Mesodermal cell (in vitro differentiated cells): ENCODE measurements around the gene CACNA1E.
A peak's percentile ranks its signal among the peaks of the same experiment; 100 is the strongest.

Experiments
- H3K27ac ChIP-seq: 2 replicates; pipeline ENCODE4 v1.7.0; 2013; ENCODE audit warnings: mild to moderate bottlenecking, low read depth, low read length, moderate library complexity; ENCODE audit not compliant: severe bottlenecking
- H3K36me3 ChIP-seq: 2 replicates; pipeline ENCODE4 v1.7.1; 2013; ENCODE audit warnings: mild to moderate bottlenecking, low read length, moderate library complexity; ENCODE audit not compliant: control insufficient read depth, insufficient read depth
- H3K4me1 ChIP-seq: one replicate; pipeline ENCODE4 v1.7.1; 2013; ENCODE audit warnings: mild to moderate bottlenecking, low read length; ENCODE audit not compliant: insufficient read depth, control insufficient read depth, poor library complexity, severe bottlenecking
- H3K4me3 ChIP-seq: 2 replicates; pipeline ENCODE4 v1.7.0; 2013; ENCODE audit warnings: low read length, control low read depth, mild to moderate bottlenecking; ENCODE audit not compliant: insufficient read depth, poor library complexity, severe bottlenecking; ENCODE audit errors: extremely low read depth
- H3K9me3 ChIP-seq: 2 replicates; pipeline ENCODE4 v1.7.1; 2013; ENCODE audit warnings: mild to moderate bottlenecking, low read length, moderate library complexity; ENCODE audit not compliant: control insufficient read depth
- whole genome bisulfite sequencing, 2 experiments: methylation state at CpG; one replicate each; pipeline ENCODE4 v1.1.5; 2013; ENCODE audit warnings: missing lambda C conversion rate in 2 of 2; ENCODE audit not compliant: insufficient coverage in 2 of 2; 5-methylcytosine and 5-hydroxymethylcytosine counted together

The CACNA1E gene

GRCh38 chr1:181453541-181454201 lies 29.6 kb upstream of the CACNA1E start:
- Histone ChIP-seq H3K9me3 (peaks cover 6% of the 10 kb centered on the region), H3K4me1 (no peaks in the 10 kb centered on the region), H3K27ac (no peak overlapping the region), H3K36me3 (no peaks in the 10 kb centered on the region), H3K4me3 (no peak overlapping the region)
- 94 to 100% methylated on average over 1 to 3 of the region's 3 CpGs for WGBS, 2 experiments

GRCh38 chr1:181456551-181456950 lies 26.8 kb upstream of the CACNA1E start:
- peaks cover 6% of the 10 kb centered on the region for H3K9me3 ChIP-seq
- H3K27ac ChIP-seq: no peak overlapping the region
- no peaks in the 10 kb centered on the region for H3K4me1 ChIP-seq
- WGBS, 2 experiments: 80% methylated on average over 1 of the region's 3 CpGs; no CpG with 5 or more reads in 1 of the 2 experiments
- no peaks in the 10 kb centered on the region for H3K36me3 ChIP-seq
- no peak overlapping the region for H3K4me3 ChIP-seq

- Histone ChIP-seq H3K9me3 (peaks cover 6% of the 10 kb centered on the region), H3K36me3 (no peaks in the 10 kb centered on the region), H3K4me3 (no peak overlapping the region), H3K4me1 (no peaks in the 10 kb centered on the region), H3K27ac (no peak overlapping the region)
- 81 to 83% methylated on average over 1 to 2 of the region's 2 CpGs for WGBS, 2 experiments
Measured at GRCh38 chr1:181458419-181458818, 24.9 kb upstream of the CACNA1E start.

- no peak overlapping the region for H3K4me3 ChIP-seq
- peaks cover 6% of the 10 kb centered on the region for H3K9me3 ChIP-seq
- H3K27ac ChIP-seq: no peak overlapping the region
- WGBS, 2 experiments: 78 to 100% methylated on average over 1 to 2 of the region's 2 CpGs
- no peaks in the 10 kb centered on the region for H3K36me3 ChIP-seq
- no peaks in the 10 kb centered on the region for H3K4me1 ChIP-seq
Measured at GRCh38 chr1:181459067-181459466, 24.2 kb upstream of the CACNA1E start.

GRCh38 chr1:181469829-181470228 lies 13.5 kb upstream of the CACNA1E start:
- no peak overlapping the region for H3K4me3 ChIP-seq
- H3K4me1 ChIP-seq: peaks cover 16% of the 10 kb centered on the region
- peak overlapping the region; percentile 33 for H3K27ac ChIP-seq
- H3K9me3 ChIP-seq: no peaks in the 10 kb centered on the region
- H3K36me3 ChIP-seq: no peaks in the 10 kb centered on the region
- WGBS, 2 experiments: 53 to 81% methylated on average over 4 to 5 of the region's 5 CpGs

- no peak overlapping the region for H3K27ac ChIP-seq
- no peaks in the 10 kb centered on the region for H3K4me1 ChIP-seq
- H3K9me3 ChIP-seq: no peaks in the 10 kb centered on the region
- WGBS, 2 experiments: 82 to 90% methylated on average over 3 of the region's 4 CpGs
- no peaks in the 10 kb centered on the region for H3K36me3 ChIP-seq
- H3K4me3 ChIP-seq: no peak overlapping the region
Measured at GRCh38 chr1:181475580-181475979, 7.7 kb upstream of the CACNA1E start.

GRCh38 chr1:181476581-181476980 lies 6.7 kb upstream of the CACNA1E start:
- 50 to 100% methylated on average over 1 to 2 of the region's 8 CpGs for WGBS, 2 experiments

GRCh38 chr1:181478306-181478705 lies 5.0 kb upstream of the CACNA1E start:
- Histone ChIP-seq H3K4me3 (no peak overlapping the region), H3K4me1 (peaks cover 5% of the 10 kb centered on the region), H3K9me3 (no peaks in the 10 kb centered on the region), H3K36me3 (no peaks in the 10 kb centered on the region), H3K27ac (no peak overlapping the region)
- 43 to 91% methylated on average over 1 to 2 of the region's 2 CpGs for WGBS, 2 experiments

More at GRCh38 chr1:181476581-181476980, 6.7 kb upstream of the CACNA1E start:
- no peaks in the 10 kb centered on the region for H3K9me3 ChIP-seq
- no peaks in the 10 kb centered on the region for H3K4me1 ChIP-seq
- H3K4me3 ChIP-seq: no peak overlapping the region
- no peak overlapping the region for H3K27ac ChIP-seq
- no peaks in the 10 kb centered on the region for H3K36me3 ChIP-seq

GRCh38 chr1:181479137-181479745 lies 4.1 kb upstream of the CACNA1E start:
- no peak overlapping the region for H3K4me3 ChIP-seq
- H3K4me1 ChIP-seq: peaks cover 5% of the 10 kb centered on the region
- H3K36me3 ChIP-seq: no peaks in the 10 kb centered on the region
- H3K9me3 ChIP-seq: no peaks in the 10 kb centered on the region
- no peak overlapping the region for H3K27ac ChIP-seq
- WGBS, 2 experiments: 17 to 33% methylated on average over 2 to 3 of the region's 3 CpGs

- WGBS, 2 experiments: 83 to 94% methylated on average over 26 to 31 of the region's 36 CpGs
- H3K4me3 ChIP-seq: peak overlapping the region; percentile 24
- no peak overlapping the region for H3K27ac ChIP-seq
Measured at GRCh38 chr1:181482001-181482430, 1.3 kb upstream of the CACNA1E start.

More at GRCh38 chr1:181482001-181482430, 1.3 kb upstream of the CACNA1E start:
- no peaks in the 10 kb centered on the region for H3K36me3 ChIP-seq
- peaks cover 5% of the 10 kb centered on the region for H3K4me1 ChIP-seq
- no peaks in the 10 kb centered on the region for H3K9me3 ChIP-seq
